ENCODE data around the gene GABPB1. TPM values are rescaled to one million over a fixed set of nuclear protein-coding genes. Genes with fewer than 3 reads are reported as not detected.

The GABPB1 gene
- polyA plus RNA-seq, 3 donors: 12.9 to 15.1 (median 14.9) TPM

GRCh38 chr15:50339717-50340116 lies 15.3 kb downstream of the GABPB1 start:
- intact Hi-C loops (cut with micrococcal nuclease): no loop called here
- Histone ChIP-seq H3K4me3 (replicated peaks in 1 of 3; ENCODE audit: low read depth in 2 of 3, low read length in 3 of 3) (no peak overlapping the region), H3K4me1 (ENCODE audit: control insufficient read depth in 1 of 2, insufficient read depth in 2 of 2, low read length in 2 of 2) (peaks cover 44 to 52% of the 10 kb centered on the region in 2 donors), H3K9ac (ENCODE audit: insufficient read depth, low read length, poor library complexity, severe bottlenecking) (no peak overlapping the region), H3K79me2 (ENCODE audit: insufficient read depth, low read length) (peaks cover 68% of the 10 kb centered on the region), H3K4me2 (replicated peaks; ENCODE audit: extremely low read depth, low read length, poor library complexity, severe bottlenecking) (peak overlapping the region; percentile 26), H3K9me3 (replicated peaks in 1 of 2; ENCODE audit: control insufficient read depth in 1 of 2, insufficient read depth in 1 of 2, low read length in 2 of 2) (no peaks in the 10 kb centered on the region), H2AFZ (ENCODE audit: insufficient read depth, low read depth, low read length, poor library complexity, severe bottlenecking) (no peak overlapping the region), H4K20me1 (ENCODE audit: insufficient read depth, low read length) (no peaks in the 10 kb centered on the region), H3K27me3 (ENCODE audit: control insufficient read depth in 2 of 2, insufficient read depth in 2 of 2, low read length in 2 of 2) (no peaks in the 10 kb centered on the region), H3K27ac (ENCODE audit: low read depth in 1 of 2, low read length in 2 of 2) (peak overlapping the region in 1 of 2 donors; percentile 54), H3K36me3 (replicated peaks in 1 of 2; ENCODE audit: control insufficient read depth in 1 of 2, insufficient read depth in 2 of 2, low read length in 2 of 2) (no peaks in the 10 kb centered on the region)
- no peak for TF ChIP-seq CTCF (IDR thresholded peaks at IDR 0.05)
- no CpG with 5 or more reads among the region's 1 CpG for whole genome bisulfite sequencing (ENCODE audit: insufficient coverage)
- Mint-ChIP-seq H3K36me3 (peaks cover 0 to 3% of the 10 kb centered on the region in 2 donors), H3K4me1 (peaks cover 43% of the 10 kb centered on the region), H3K27me3 (ENCODE audit: low read depth in 3 of 3) (peaks cover 0 to 3% (median 0%) of the 10 kb centered on the region in 3 donors), H3K9me3 (no peaks in the 10 kb centered on the region), H3K4me3 (no peak overlapping the region), H3K27ac (peak overlapping the region; percentile 50 to 92 (median 85))
- DNase-seq: no peak

- Mint-ChIP-seq H3K27me3 (ENCODE audit: low read depth in 3 of 3) (no peaks in the 10 kb centered on the region), H3K27ac (peak overlapping the region in 6 of 7 donors; percentile 49 to 86 (median 79))
Observed at GRCh38 chr15:50335251-50335650, 19.7 kb downstream of the GABPB1 start.

More at GRCh38 chr15:50335251-50335650, 19.7 kb downstream of the GABPB1 start:
- Histone ChIP-seq H3K79me2 (ENCODE audit: insufficient read depth, low read length) (peaks cover 59% of the 10 kb centered on the region), H3K9ac (ENCODE audit: insufficient read depth, low read length, poor library complexity, severe bottlenecking) (no peak overlapping the region), H3K36me3 (replicated peaks in 1 of 2; ENCODE audit: control insufficient read depth in 1 of 2, insufficient read depth in 2 of 2, low read length in 2 of 2) (peaks cover 0 to 8% of the 10 kb centered on the region in 2 donors), H3K4me2 (replicated peaks; ENCODE audit: extremely low read depth, low read length, poor library complexity, severe bottlenecking) (peak overlapping the region; percentile 50), H3K27me3 (ENCODE audit: control insufficient read depth in 2 of 2, insufficient read depth in 2 of 2, low read length in 2 of 2) (no peaks in the 10 kb centered on the region), H3K4me1 (ENCODE audit: control insufficient read depth in 1 of 2, insufficient read depth in 2 of 2, low read length in 2 of 2) (peaks cover 29 to 34% of the 10 kb centered on the region in 2 donors), H3K4me3 (replicated peaks in 1 of 3; ENCODE audit: low read depth in 2 of 3, low read length in 3 of 3) (peak overlapping the region in 2 of 3 experiments; percentile 29 to 33), H3K27ac (ENCODE audit: low read depth in 1 of 2, low read length in 2 of 2) (peak overlapping the region in 1 of 2 donors; percentile 76), H3K9me3 (replicated peaks in 1 of 2; ENCODE audit: control insufficient read depth in 1 of 2, insufficient read depth in 1 of 2, low read length in 2 of 2) (no peaks in the 10 kb centered on the region), H4K20me1 (ENCODE audit: insufficient read depth, low read length) (no peaks in the 10 kb centered on the region), H2AFZ (ENCODE audit: insufficient read depth, low read depth, low read length, poor library complexity, severe bottlenecking) (peak overlapping the region; percentile 9)
- peaks cover 32% of the 10 kb centered on the region for H3K4me1 Mint-ChIP-seq
- 93% methylated on average over 2 of the region's 4 CpGs for WGBS (ENCODE audit: insufficient coverage)
- peak overlapping the region; percentile 35 to 62 for H3K4me3 Mint-ChIP-seq
- DNase-seq: peak in 1 of 3 donors; percentile 27
- H3K9me3 Mint-ChIP-seq: no peaks in the 10 kb centered on the region
- intact Hi-C loops (cut with micrococcal nuclease): no loop called here
- no peak for TF ChIP-seq CTCF (IDR thresholded peaks at IDR 0.05)
- H3K36me3 Mint-ChIP-seq: peaks cover 2 to 7% of the 10 kb centered on the region in 2 donors
